ENCODE measurements around the gene ZNF385B. TPM values are rescaled to one million over a fixed set of nuclear protein-coding genes. Genes with fewer than 3 reads are reported as not detected.

The ZNF385B gene
- total RNA-seq, 1 experiment from 2014 or later, result not detected

DNA sequence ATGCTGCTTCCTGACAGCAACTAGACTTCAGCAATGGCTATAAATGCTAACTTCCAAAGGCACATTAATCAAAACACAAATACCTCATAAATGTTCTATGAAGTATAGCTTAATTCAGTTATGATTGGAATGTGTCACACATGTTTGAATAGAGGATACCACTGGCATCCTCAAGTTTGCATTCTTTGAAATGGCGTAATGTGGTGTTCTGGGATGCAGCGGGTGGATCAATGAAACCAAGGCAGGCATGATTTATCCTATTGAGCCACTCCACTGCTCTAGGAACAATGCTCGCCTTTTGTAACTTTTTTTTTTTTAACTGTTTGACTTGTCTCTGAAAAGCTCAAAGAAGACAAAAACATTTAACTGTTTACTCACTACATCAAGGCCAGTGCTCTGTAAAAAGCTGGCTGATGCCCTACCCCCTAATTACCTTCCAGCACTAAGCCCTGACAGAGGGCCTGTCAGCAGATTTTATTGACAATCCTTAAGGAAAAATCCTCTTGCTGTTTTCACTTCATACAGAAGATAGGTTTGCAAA is 318.0 kb downstream of the ZNF385B start:
- no peaks in the 10 kb centered on the region for H3K9me2 ChIP-seq (replicated peaks; ENCODE audit: insufficient read depth, low read length)
- no peaks in the 10 kb centered on the region for H3K4me1 ChIP-seq (ENCODE audit: low read length)
- H3K79me2 ChIP-seq (ENCODE audit: low read length), result no peaks in the 10 kb centered on the region
- H3K4me2 ChIP-seq (ENCODE audit: low read depth, low read length, poor library complexity, severe bottlenecking), result no peak overlapping the region
- H3K4me3 ChIP-seq (ENCODE audit: low read length), result no peak overlapping the region
- no peaks in the 10 kb centered on the region for H3K9me3 ChIP-seq (ENCODE audit: low read length)
- no peak overlapping the region for H3K27ac ChIP-seq (ENCODE audit: low read length)
- DNase-seq, result no peak
- H3K9ac ChIP-seq (ENCODE audit: low read length), result no peak overlapping the region
- no peaks in the 10 kb centered on the region for H3K36me3 ChIP-seq (ENCODE audit: insufficient read depth, low read length)
- no peak overlapping the region for H2AFZ ChIP-seq (ENCODE audit: low read length)
- H3K27me3 ChIP-seq (ENCODE audit: low read length), result no peaks in the 10 kb centered on the region
- H4K20me1 ChIP-seq (ENCODE audit: insufficient read depth, low read depth, low read length), result no peaks in the 10 kb centered on the region

- no peak overlapping the region for H3K4me2 ChIP-seq (ENCODE audit: low read depth, low read length, poor library complexity, severe bottlenecking)
- H3K27ac ChIP-seq (ENCODE audit: low read length), result no peak overlapping the region
- no peaks in the 10 kb centered on the region for H3K27me3 ChIP-seq (ENCODE audit: low read length)
- no peaks in the 10 kb centered on the region for H3K9me2 ChIP-seq (replicated peaks; ENCODE audit: insufficient read depth, low read length)
- H3K79me2 ChIP-seq (ENCODE audit: low read length), result no peaks in the 10 kb centered on the region
- H3K36me3 ChIP-seq (ENCODE audit: insufficient read depth, low read length), result no peaks in the 10 kb centered on the region
- DNase-seq, result no peak
- H3K9ac ChIP-seq (ENCODE audit: low read length), result no peak overlapping the region
- no peaks in the 10 kb centered on the region for H3K4me1 ChIP-seq (ENCODE audit: low read length)
- no peaks in the 10 kb centered on the region for H4K20me1 ChIP-seq (ENCODE audit: insufficient read depth, low read depth, low read length)
- H2AFZ ChIP-seq (ENCODE audit: low read length), result no peak overlapping the region
- no peak overlapping the region for H3K4me3 ChIP-seq (ENCODE audit: low read length)
- H3K9me3 ChIP-seq (ENCODE audit: low read length), result no peaks in the 10 kb centered on the region
Observed at GRCh38 chr2:179541586-179541985, 319.8 kb downstream of the ZNF385B start.

DNA sequence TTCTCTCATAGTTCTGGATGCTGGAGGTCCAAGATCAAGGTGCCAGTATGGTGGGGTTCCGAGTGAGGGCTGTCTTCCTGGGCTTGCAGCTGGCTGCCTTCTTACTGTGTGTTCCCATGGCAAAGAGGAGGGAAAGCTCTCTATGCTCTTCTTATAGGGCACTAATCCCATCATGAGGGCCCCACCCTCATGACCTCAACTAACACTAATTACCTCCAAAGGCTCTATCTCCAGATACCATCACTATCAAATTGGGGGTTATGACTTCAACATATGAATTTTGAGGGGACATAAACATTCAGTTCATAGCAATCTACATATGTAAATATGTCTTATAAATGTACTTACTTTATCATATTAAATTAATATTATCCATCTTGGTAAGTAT is 322.3 kb downstream of the ZNF385B start:
- H3K4me1 ChIP-seq (ENCODE audit: low read length), result no peaks in the 10 kb centered on the region
- no peak overlapping the region for H3K27ac ChIP-seq (ENCODE audit: low read length)
- no peaks in the 10 kb centered on the region for H3K27me3 ChIP-seq (ENCODE audit: low read length)
- H2AFZ ChIP-seq (ENCODE audit: low read length), result no peak overlapping the region
- no peak overlapping the region for H3K4me3 ChIP-seq (ENCODE audit: low read length)
- H3K9me3 ChIP-seq (ENCODE audit: low read length), result no peaks in the 10 kb centered on the region
- no peaks in the 10 kb centered on the region for H4K20me1 ChIP-seq (ENCODE audit: insufficient read depth, low read depth, low read length)
- H3K9ac ChIP-seq (ENCODE audit: low read length), result no peak overlapping the region
- no peaks in the 10 kb centered on the region for H3K9me2 ChIP-seq (replicated peaks; ENCODE audit: insufficient read depth, low read length)
- DNase-seq, result no peak
- no peaks in the 10 kb centered on the region for H3K79me2 ChIP-seq (ENCODE audit: low read length)
- no peaks in the 10 kb centered on the region for H3K36me3 ChIP-seq (ENCODE audit: insufficient read depth, low read length)
- no peak overlapping the region for H3K4me2 ChIP-seq (ENCODE audit: low read depth, low read length, poor library complexity, severe bottlenecking)

DNA sequence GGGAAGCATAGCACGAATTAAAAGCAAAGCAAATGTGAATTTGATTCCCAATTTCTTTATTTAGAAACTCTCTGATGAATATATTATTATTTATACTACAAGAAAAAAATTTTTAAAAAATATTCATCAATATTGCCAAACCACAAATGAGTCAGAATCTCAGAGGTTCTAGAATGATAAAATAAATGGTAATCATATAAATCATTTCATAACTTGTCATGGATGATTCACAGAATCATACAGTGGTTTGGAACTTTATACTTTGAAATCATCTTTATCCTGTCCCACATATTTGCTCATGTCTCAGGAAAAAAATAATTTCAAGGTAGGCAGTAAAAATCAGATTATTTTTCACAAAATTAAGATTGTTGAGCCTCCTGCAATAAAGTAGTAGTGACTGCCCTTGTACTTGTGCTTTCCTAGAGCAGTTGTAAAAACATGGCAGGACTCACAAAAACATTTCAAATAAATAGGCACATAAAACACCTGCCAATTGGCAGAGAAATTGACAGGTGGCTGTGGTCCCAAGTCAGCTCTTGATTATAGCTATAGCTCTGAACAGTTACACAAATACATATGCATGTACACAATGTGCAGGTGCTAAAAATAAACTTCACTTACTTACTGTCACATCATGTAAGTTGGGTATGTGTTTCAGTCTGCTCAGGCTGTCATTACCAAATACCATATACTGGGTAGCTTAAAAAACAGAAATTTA is 322.8 kb downstream of the ZNF385B start:
- H3K27ac ChIP-seq (ENCODE audit: low read length), result no peak overlapping the region
- H3K9me2 ChIP-seq (replicated peaks; ENCODE audit: insufficient read depth, low read length), result no peaks in the 10 kb centered on the region
- no peaks in the 10 kb centered on the region for H3K79me2 ChIP-seq (ENCODE audit: low read length)
- no peaks in the 10 kb centered on the region for H3K9me3 ChIP-seq (ENCODE audit: low read length)
- H3K4me2 ChIP-seq (ENCODE audit: low read depth, low read length, poor library complexity, severe bottlenecking), result no peak overlapping the region
- H4K20me1 ChIP-seq (ENCODE audit: insufficient read depth, low read depth, low read length), result no peaks in the 10 kb centered on the region
- DNase-seq, result no peak
- no peaks in the 10 kb centered on the region for H3K4me1 ChIP-seq (ENCODE audit: low read length)
- H3K27me3 ChIP-seq (ENCODE audit: low read length), result no peaks in the 10 kb centered on the region
- no peaks in the 10 kb centered on the region for H3K36me3 ChIP-seq (ENCODE audit: insufficient read depth, low read length)
- H2AFZ ChIP-seq (ENCODE audit: low read length), result no peak overlapping the region
- H3K9ac ChIP-seq (ENCODE audit: low read length), result no peak overlapping the region
- no peak overlapping the region for H3K4me3 ChIP-seq (ENCODE audit: low read length)

GRCh38 chr2:179536185-179536584 is 325.2 kb downstream of the ZNF385B start:
- no peak overlapping the region for H3K9ac ChIP-seq (ENCODE audit: low read length)
- no peak for DNase-seq
- H3K9me2 ChIP-seq (replicated peaks; ENCODE audit: insufficient read depth, low read length), result no peaks in the 10 kb centered on the region
- H3K9me3 ChIP-seq (ENCODE audit: low read length), result no peaks in the 10 kb centered on the region
- no peaks in the 10 kb centered on the region for H3K4me1 ChIP-seq (ENCODE audit: low read length)
- no peaks in the 10 kb centered on the region for H3K79me2 ChIP-seq (ENCODE audit: low read length)
- no peak overlapping the region for H3K4me2 ChIP-seq (ENCODE audit: low read depth, low read length, poor library complexity, severe bottlenecking)
- H2AFZ ChIP-seq (ENCODE audit: low read length), result no peak overlapping the region
- H3K4me3 ChIP-seq (ENCODE audit: low read length), result no peak overlapping the region
- H3K27ac ChIP-seq (ENCODE audit: low read length), result no peak overlapping the region
- no peaks in the 10 kb centered on the region for H3K36me3 ChIP-seq (ENCODE audit: insufficient read depth, low read length)
- no peaks in the 10 kb centered on the region for H3K27me3 ChIP-seq (ENCODE audit: low read length)
- H4K20me1 ChIP-seq (ENCODE audit: insufficient read depth, low read depth, low read length), result no peaks in the 10 kb centered on the region

DNA sequence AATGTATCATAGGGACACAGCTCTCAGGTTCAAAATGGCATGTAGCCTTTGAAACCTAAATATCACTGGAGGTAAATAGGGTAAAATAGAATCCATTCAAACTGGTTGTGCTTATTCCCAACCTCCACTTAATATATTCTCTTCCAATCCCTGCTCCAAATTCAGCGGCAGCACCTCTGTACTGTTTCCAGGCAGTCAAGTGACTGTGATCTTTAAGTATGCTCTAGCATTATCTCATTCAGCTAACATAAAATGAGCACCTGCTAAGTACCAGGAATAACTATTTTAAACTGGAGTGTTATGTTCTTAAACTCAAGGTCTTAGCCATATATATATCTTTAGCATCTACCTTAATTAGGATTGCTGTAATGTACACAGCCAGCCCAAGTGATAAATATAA is 327.5 kb downstream of the ZNF385B start:
- Histone ChIP-seq H3K36me3 (ENCODE audit: insufficient read depth, low read length) (no peaks in the 10 kb centered on the region), H4K20me1 (ENCODE audit: insufficient read depth, low read depth, low read length) (no peaks in the 10 kb centered on the region), H3K4me1 (ENCODE audit: low read length) (no peaks in the 10 kb centered on the region), H3K27ac (ENCODE audit: low read length) (no peak overlapping the region), H3K4me3 (ENCODE audit: low read length) (no peak overlapping the region), H3K9me2 (replicated peaks; ENCODE audit: insufficient read depth, low read length) (no peaks in the 10 kb centered on the region), H3K9ac (ENCODE audit: low read length) (no peak overlapping the region), H3K27me3 (ENCODE audit: low read length) (no peaks in the 10 kb centered on the region), H3K4me2 (ENCODE audit: low read depth, low read length, poor library complexity, severe bottlenecking) (no peak overlapping the region), H3K9me3 (ENCODE audit: low read length) (no peaks in the 10 kb centered on the region), H2AFZ (ENCODE audit: low read length) (no peak overlapping the region), H3K79me2 (ENCODE audit: low read length) (no peaks in the 10 kb centered on the region)
- no peak for DNase-seq

DNA sequence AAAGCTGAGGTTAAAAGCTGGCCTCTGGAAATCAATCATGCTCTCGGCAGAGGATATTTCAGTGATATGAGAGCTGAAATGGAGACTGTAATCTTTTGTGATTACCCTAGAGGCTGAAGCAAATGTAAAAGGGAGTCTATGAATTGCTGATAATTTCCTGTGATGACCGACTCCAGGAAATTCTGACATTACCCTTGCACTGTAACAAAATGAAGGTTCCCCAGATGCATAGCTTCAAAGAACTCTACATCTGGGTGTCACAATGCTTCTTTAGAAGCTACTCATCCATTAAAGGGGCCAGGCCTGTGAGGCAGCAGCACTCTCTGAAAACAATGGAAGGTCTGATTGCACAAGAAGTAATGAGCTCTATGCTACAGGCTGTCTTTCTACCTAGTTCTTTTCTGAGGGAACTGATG is 328.5 kb downstream of the ZNF385B start:
- Histone ChIP-seq H3K27me3 (ENCODE audit: low read length) (no peaks in the 10 kb centered on the region), H3K4me2 (ENCODE audit: low read depth, low read length, poor library complexity, severe bottlenecking) (no peak overlapping the region), H3K27ac (ENCODE audit: low read length) (no peak overlapping the region), H3K9me3 (ENCODE audit: low read length) (no peaks in the 10 kb centered on the region), H3K36me3 (ENCODE audit: insufficient read depth, low read length) (no peaks in the 10 kb centered on the region), H3K4me3 (ENCODE audit: low read length) (no peak overlapping the region), H3K9me2 (replicated peaks; ENCODE audit: insufficient read depth, low read length) (no peaks in the 10 kb centered on the region), H3K4me1 (ENCODE audit: low read length) (no peaks in the 10 kb centered on the region), H3K79me2 (ENCODE audit: low read length) (no peaks in the 10 kb centered on the region), H4K20me1 (ENCODE audit: insufficient read depth, low read depth, low read length) (no peaks in the 10 kb centered on the region), H2AFZ (ENCODE audit: low read length) (no peak overlapping the region), H3K9ac (ENCODE audit: low read length) (no peak overlapping the region)
- DNase-seq, result no peak

GRCh38 chr2:179528576-179529069 is 332.8 kb downstream of the ZNF385B start:
- Histone ChIP-seq H3K79me2 (ENCODE audit: low read length) (no peaks in the 10 kb centered on the region), H3K36me3 (ENCODE audit: insufficient read depth, low read length) (no peaks in the 10 kb centered on the region), H3K27ac (ENCODE audit: low read length) (no peak overlapping the region), H2AFZ (ENCODE audit: low read length) (no peak overlapping the region), H3K9me3 (ENCODE audit: low read length) (no peaks in the 10 kb centered on the region), H3K9ac (ENCODE audit: low read length) (no peak overlapping the region), H3K4me2 (ENCODE audit: low read depth, low read length, poor library complexity, severe bottlenecking) (no peak overlapping the region), H4K20me1 (ENCODE audit: insufficient read depth, low read depth, low read length) (no peaks in the 10 kb centered on the region), H3K4me3 (ENCODE audit: low read length) (no peak overlapping the region), H3K27me3 (ENCODE audit: low read length) (no peaks in the 10 kb centered on the region), H3K4me1 (ENCODE audit: low read length) (no peaks in the 10 kb centered on the region), H3K9me2 (replicated peaks; ENCODE audit: insufficient read depth, low read length) (no peaks in the 10 kb centered on the region)
- no peak for DNase-seq

Data from Karpas-422 (cell line).